ENCODE measurements around the gene NFIA. TPM values are rescaled to one million over a fixed set of nuclear protein-coding genes. Genes with fewer than 3 reads are reported as not detected.

Gene NFIA
- polyA plus RNA-seq, 1 donor = 9.6 TPM

DNA sequence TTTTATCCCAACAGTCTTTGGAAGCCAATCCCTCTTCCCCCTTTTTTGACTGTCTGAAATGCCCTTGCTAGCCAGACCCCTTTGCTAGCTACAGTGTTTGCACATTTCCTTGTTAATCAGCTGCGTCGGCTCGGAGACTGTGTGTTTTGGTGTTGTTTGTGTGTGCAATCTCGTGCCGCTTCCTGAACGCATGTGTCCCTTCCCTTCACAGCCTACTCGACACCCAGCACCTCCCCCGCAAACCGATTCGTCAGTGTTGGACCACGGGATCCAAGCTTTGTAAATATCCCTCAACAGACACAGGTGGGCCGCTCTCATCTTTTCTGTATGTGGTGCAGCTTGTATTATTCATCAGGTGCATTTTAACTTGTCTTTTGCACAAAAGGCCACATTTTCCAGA is 343.9 kb downstream of the NFIA start:
- WGBS (ENCODE audit: insufficient coverage, low lambda C conversion rate) = no CpG with 5 or more reads among the region's 12 CpGs
- H3K4me1 ChIP-seq (ENCODE audit: control insufficient read depth, insufficient read depth, low read length) = no peaks in the 10 kb centered on the region
- H3K27ac ChIP-seq (ENCODE audit: low read length) = no peak overlapping the region
- H3K4me3 ChIP-seq (ENCODE audit: low read length) = no peak overlapping the region
- H3K36me3 ChIP-seq (ENCODE audit: control insufficient read depth, insufficient read depth, low read length) = peaks cover 5% of the 10 kb centered on the region
- no peaks in the 10 kb centered on the region for H3K9me3 ChIP-seq (ENCODE audit: control insufficient read depth, low read depth, low read length)
- no peak for DNase-seq
- H3K27me3 ChIP-seq (ENCODE audit: control insufficient read depth, insufficient read depth, low read length) = no peaks in the 10 kb centered on the region

GRCh38 chr1:61426885-61427284 is 344.5 kb downstream of the NFIA start:
- DNase-seq = no peak
- no peak overlapping the region for H3K27ac ChIP-seq (ENCODE audit: low read length)
- H3K4me1 ChIP-seq (ENCODE audit: control insufficient read depth, insufficient read depth, low read length) = no peaks in the 10 kb centered on the region
- H3K4me3 ChIP-seq (ENCODE audit: low read length) = no peak overlapping the region
- peaks cover 5% of the 10 kb centered on the region for H3K36me3 ChIP-seq (ENCODE audit: control insufficient read depth, insufficient read depth, low read length)
- H3K27me3 ChIP-seq (ENCODE audit: control insufficient read depth, insufficient read depth, low read length) = no peaks in the 10 kb centered on the region
- no CpG with 5 or more reads among the region's 2 CpGs for WGBS (ENCODE audit: insufficient coverage, low lambda C conversion rate)
- H3K9me3 ChIP-seq (ENCODE audit: control insufficient read depth, low read depth, low read length) = no peaks in the 10 kb centered on the region

DNA sequence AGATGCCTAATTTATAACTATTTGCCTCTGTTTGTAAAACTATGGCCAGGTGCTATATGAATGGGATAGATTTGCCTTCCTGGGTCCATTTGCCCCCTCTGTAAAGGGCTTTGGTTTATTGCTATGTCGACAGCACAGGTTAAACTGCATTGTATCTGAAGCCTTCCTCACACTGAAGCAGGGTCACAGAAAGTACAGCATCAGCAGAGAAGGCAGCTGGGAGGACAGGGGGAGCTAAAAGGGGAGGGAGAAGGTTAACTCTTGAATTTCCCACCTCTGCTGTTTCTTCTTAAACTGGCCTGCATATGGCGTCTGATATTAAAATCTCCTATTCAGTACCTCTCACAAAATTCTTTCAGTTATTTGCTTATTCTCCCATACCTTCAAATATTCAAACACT is 345.1 kb downstream of the NFIA start:
- Histone ChIP-seq H3K4me3 (ENCODE audit: low read length) (no peak overlapping the region), H3K27ac (ENCODE audit: low read length) (no peak overlapping the region), H3K27me3 (ENCODE audit: control insufficient read depth, insufficient read depth, low read length) (no peaks in the 10 kb centered on the region), H3K9me3 (ENCODE audit: control insufficient read depth, low read depth, low read length) (no peaks in the 10 kb centered on the region), H3K36me3 (ENCODE audit: control insufficient read depth, insufficient read depth, low read length) (peaks cover 3% of the 10 kb centered on the region), H3K4me1 (ENCODE audit: control insufficient read depth, insufficient read depth, low read length) (no peaks in the 10 kb centered on the region)
- no peak for DNase-seq
- 100% methylated on average over 1 of the region's 2 CpGs for WGBS (ENCODE audit: insufficient coverage, low lambda C conversion rate)

GRCh38 chr1:61428146-61428545 is 345.8 kb downstream of the NFIA start:
- no peak overlapping the region for H3K27ac ChIP-seq (ENCODE audit: low read length)
- WGBS (ENCODE audit: insufficient coverage, low lambda C conversion rate) = no CpG with 5 or more reads among the region's 2 CpGs
- no peaks in the 10 kb centered on the region for H3K4me1 ChIP-seq (ENCODE audit: control insufficient read depth, insufficient read depth, low read length)

DNA sequence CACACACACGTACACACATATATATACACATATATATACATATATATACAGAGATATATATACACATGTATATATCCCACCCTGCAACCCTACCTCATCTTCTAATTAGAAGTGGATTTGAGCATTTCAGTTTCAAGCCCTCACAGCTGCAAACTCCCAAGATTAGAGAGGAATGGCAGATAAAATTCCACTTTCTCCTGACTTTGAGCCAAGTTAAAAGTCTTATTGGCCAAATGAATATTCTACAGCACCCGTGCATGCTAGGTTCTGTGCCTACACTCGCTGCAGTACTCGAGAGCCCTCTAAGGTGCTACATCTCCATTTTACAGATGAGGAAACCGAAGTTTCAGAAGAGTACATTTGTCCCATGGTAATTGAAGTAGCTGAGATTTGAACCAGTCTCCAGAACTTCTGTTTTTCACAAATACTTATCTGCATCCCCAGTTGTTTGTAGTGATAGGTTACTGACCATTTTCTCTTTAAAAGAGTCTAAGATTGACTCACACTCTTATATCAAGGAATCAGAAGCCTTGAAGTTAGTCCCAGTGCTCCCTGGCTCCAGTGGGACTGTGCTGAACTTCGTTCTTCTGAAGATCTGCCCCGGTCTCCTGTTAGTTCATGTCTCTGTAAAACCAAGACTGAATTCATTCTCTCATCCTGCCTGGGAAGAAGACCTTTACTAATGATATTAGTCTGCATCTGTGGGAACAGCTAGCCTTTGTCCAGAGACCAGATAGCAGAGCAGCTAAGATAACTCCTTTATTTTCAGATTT is 350.4 kb downstream of the NFIA start:
- WGBS (ENCODE audit: insufficient coverage, low lambda C conversion rate) = 100% methylated on average over 1 of the region's 7 CpGs
- no peaks in the 10 kb centered on the region for H3K9me3 ChIP-seq (ENCODE audit: control insufficient read depth, low read depth, low read length)
- no peak overlapping the region for H3K27ac ChIP-seq (ENCODE audit: low read length)
- no peak for DNase-seq
- no peaks in the 10 kb centered on the region for H3K4me1 ChIP-seq (ENCODE audit: control insufficient read depth, insufficient read depth, low read length)
- peaks cover 3% of the 10 kb centered on the region for H3K36me3 ChIP-seq (ENCODE audit: control insufficient read depth, insufficient read depth, low read length)
- H3K4me3 ChIP-seq (ENCODE audit: low read length) = no peak overlapping the region
- H3K27me3 ChIP-seq (ENCODE audit: control insufficient read depth, insufficient read depth, low read length) = no peaks in the 10 kb centered on the region

More at GRCh38 chr1:61428146-61428545, 345.8 kb downstream of the NFIA start:
- Histone ChIP-seq H3K27me3 (ENCODE audit: control insufficient read depth, insufficient read depth, low read length) (no peaks in the 10 kb centered on the region), H3K36me3 (ENCODE audit: control insufficient read depth, insufficient read depth, low read length) (no peaks in the 10 kb centered on the region), H3K9me3 (ENCODE audit: control insufficient read depth, low read depth, low read length) (no peaks in the 10 kb centered on the region), H3K4me3 (ENCODE audit: low read length) (no peak overlapping the region)
- DNase-seq = no peak

GRCh38 chr1:61433646-61434045 is 351.3 kb downstream of the NFIA start:
- no peak for DNase-seq
- Histone ChIP-seq H3K4me3 (ENCODE audit: low read length) (no peak overlapping the region), H3K9me3 (ENCODE audit: control insufficient read depth, low read depth, low read length) (no peaks in the 10 kb centered on the region), H3K4me1 (ENCODE audit: control insufficient read depth, insufficient read depth, low read length) (no peaks in the 10 kb centered on the region), H3K27ac (ENCODE audit: low read length) (no peak overlapping the region), H3K27me3 (ENCODE audit: control insufficient read depth, insufficient read depth, low read length) (no peaks in the 10 kb centered on the region), H3K36me3 (ENCODE audit: control insufficient read depth, insufficient read depth, low read length) (peaks cover 3% of the 10 kb centered on the region)
- no CpG with 5 or more reads among the region's 2 CpGs for WGBS (ENCODE audit: insufficient coverage, low lambda C conversion rate)

DNA sequence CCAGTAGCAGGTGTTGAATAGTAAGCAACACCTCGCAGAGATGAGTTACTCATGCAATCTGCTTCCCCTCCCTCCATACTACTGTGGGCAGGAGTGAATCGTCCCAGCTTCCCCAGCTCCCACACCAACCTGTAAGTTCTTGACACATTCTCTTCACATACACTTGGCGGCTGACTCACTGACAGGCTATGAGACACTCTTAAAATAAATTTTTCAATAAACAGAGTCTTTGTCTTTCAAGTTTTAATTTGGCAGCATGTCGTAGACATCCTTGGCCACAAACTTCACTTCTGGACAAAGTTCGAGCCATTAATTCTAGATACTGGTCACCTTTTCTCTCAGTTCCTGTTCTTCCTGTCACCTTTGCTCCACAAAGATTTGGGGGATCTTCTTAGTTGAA is 351.9 kb downstream of the NFIA start:
- DNase-seq = no peak
- Histone ChIP-seq H3K36me3 (ENCODE audit: control insufficient read depth, insufficient read depth, low read length) (peaks cover 3% of the 10 kb centered on the region), H3K4me1 (ENCODE audit: control insufficient read depth, insufficient read depth, low read length) (no peaks in the 10 kb centered on the region), H3K9me3 (ENCODE audit: control insufficient read depth, low read depth, low read length) (no peaks in the 10 kb centered on the region), H3K27ac (ENCODE audit: low read length) (no peak overlapping the region), H3K27me3 (ENCODE audit: control insufficient read depth, insufficient read depth, low read length) (no peaks in the 10 kb centered on the region), H3K4me3 (ENCODE audit: low read length) (no peak overlapping the region)
- 80% methylated on average over 1 of the region's 5 CpGs for WGBS (ENCODE audit: insufficient coverage, low lambda C conversion rate)

DNA sequence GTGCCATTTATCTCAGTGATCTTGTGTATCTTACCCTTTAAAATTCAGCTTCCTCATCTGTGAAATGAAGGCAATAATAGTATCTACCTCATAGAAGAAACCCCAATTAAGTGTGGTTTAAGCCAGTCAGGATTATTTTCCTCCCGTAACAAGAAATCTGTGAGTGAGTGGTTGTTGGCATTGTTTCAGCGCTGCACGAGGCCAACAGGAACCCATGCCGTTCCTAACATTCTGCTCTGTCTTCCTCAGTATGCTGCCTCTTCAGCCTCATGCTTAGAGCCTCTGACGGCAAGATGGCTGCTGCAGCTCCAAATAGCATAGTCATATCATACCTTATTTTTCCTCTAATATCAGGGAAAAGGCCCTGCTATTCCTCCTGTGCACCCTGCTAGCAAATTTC is 352.9 kb downstream of the NFIA start:
- Histone ChIP-seq H3K4me1 (ENCODE audit: control insufficient read depth, insufficient read depth, low read length) (no peaks in the 10 kb centered on the region), H3K27me3 (ENCODE audit: control insufficient read depth, insufficient read depth, low read length) (no peaks in the 10 kb centered on the region), H3K9me3 (ENCODE audit: control insufficient read depth, low read depth, low read length) (no peaks in the 10 kb centered on the region), H3K36me3 (ENCODE audit: control insufficient read depth, insufficient read depth, low read length) (peaks cover 3% of the 10 kb centered on the region), H3K4me3 (ENCODE audit: low read length) (no peak overlapping the region), H3K27ac (ENCODE audit: low read length) (no peak overlapping the region)
- WGBS (ENCODE audit: insufficient coverage, low lambda C conversion rate) = 100% methylated on average over 1 of the region's 5 CpGs
- DNase-seq = no peak

GRCh38 chr1:61436016-61436415 is 353.7 kb downstream of the NFIA start:
- no peaks in the 10 kb centered on the region for H3K27me3 ChIP-seq (ENCODE audit: control insufficient read depth, insufficient read depth, low read length)
- no peak overlapping the region for H3K27ac ChIP-seq (ENCODE audit: low read length)
- H3K4me3 ChIP-seq (ENCODE audit: low read length) = no peak overlapping the region
- WGBS (ENCODE audit: insufficient coverage, low lambda C conversion rate) = 100% methylated on average over 1 of the region's 3 CpGs
- H3K9me3 ChIP-seq (ENCODE audit: control insufficient read depth, low read depth, low read length) = no peaks in the 10 kb centered on the region
- no peaks in the 10 kb centered on the region for H3K4me1 ChIP-seq (ENCODE audit: control insufficient read depth, insufficient read depth, low read length)
- H3K36me3 ChIP-seq (ENCODE audit: control insufficient read depth, insufficient read depth, low read length) = peaks cover 3% of the 10 kb centered on the region
- no peak for DNase-seq

DNA sequence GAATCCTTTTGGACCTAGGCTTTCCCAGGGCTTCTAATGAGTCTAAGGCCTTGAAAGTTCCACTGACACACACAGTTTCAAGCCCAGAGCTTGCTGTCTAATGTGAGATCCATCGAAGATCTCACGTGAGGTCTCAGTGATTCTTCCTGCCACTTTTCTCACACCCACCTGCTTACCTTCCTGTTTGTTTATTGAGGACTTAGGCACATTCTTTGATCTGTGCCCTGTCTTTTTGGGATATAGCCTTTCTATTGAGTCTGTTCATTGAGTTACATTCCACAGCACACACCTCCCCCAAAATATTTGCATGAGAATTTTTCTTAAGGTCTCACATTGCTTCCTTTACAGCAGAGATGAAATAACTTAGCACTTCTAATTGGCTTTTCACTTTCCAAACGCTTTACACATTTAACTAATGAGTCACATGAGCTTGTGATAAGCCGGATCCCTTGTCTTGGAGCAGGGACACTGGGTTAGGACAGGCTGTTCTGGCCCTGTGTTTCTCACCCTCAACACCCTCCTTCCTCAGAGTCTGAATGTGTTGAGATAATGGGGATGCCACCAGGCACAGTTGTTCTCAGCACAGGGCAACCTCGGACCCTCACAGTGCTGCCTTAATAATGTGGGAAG is 354.2 kb downstream of the NFIA start:
- peaks cover under 1% of the 10 kb centered on the region for H3K4me1 ChIP-seq (ENCODE audit: control insufficient read depth, insufficient read depth, low read length)
- no CpG with 5 or more reads among the region's 5 CpGs for WGBS (ENCODE audit: insufficient coverage, low lambda C conversion rate)
- H3K27ac ChIP-seq (ENCODE audit: low read length) = no peak overlapping the region
- H3K4me3 ChIP-seq (ENCODE audit: low read length) = no peak overlapping the region
- H3K9me3 ChIP-seq (ENCODE audit: control insufficient read depth, low read depth, low read length) = no peaks in the 10 kb centered on the region
- H3K36me3 ChIP-seq (ENCODE audit: control insufficient read depth, insufficient read depth, low read length) = peaks cover 3% of the 10 kb centered on the region
- no peak for DNase-seq
- H3K27me3 ChIP-seq (ENCODE audit: control insufficient read depth, insufficient read depth, low read length) = no peaks in the 10 kb centered on the region

GRCh38 chr1:61439234-61439633 is 356.9 kb downstream of the NFIA start:
- WGBS (ENCODE audit: insufficient coverage, low lambda C conversion rate) = no CpG with 5 or more reads among the region's 8 CpGs
- Histone ChIP-seq H3K27me3 (ENCODE audit: control insufficient read depth, insufficient read depth, low read length) (no peaks in the 10 kb centered on the region), H3K36me3 (ENCODE audit: control insufficient read depth, insufficient read depth, low read length) (no peaks in the 10 kb centered on the region), H3K9me3 (ENCODE audit: control insufficient read depth, low read depth, low read length) (no peaks in the 10 kb centered on the region), H3K27ac (ENCODE audit: low read length) (no peak overlapping the region), H3K4me3 (ENCODE audit: low read length) (no peak overlapping the region), H3K4me1 (ENCODE audit: control insufficient read depth, insufficient read depth, low read length) (peaks cover 12% of the 10 kb centered on the region)
- DNase-seq = no peak

Measured in large intestine (tissue), 3 donors.